ENCODE results near the gene HOMER2.

Gene HOMER2

DNA sequence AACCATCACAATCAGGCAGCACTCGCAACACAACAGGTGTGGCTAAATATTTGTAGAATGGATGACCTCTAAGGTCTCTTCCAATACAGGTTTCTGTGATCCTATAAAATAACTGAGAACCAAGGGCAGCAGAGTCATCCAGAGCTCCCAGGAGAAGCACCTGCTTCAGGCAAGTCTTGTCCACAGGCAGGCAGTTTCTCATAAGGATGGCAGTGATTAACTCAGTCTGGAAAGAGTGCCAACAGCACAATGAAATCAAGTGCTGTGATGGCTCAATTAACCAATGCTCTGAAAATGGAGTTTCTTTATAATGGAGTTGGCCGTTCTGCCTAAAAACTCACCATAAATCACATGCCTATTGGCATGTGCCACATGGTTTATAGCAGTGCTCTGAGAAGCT is 70.8 kb downstream of the HOMER2 start:
- TF ChIP-seq, protein P1, sequence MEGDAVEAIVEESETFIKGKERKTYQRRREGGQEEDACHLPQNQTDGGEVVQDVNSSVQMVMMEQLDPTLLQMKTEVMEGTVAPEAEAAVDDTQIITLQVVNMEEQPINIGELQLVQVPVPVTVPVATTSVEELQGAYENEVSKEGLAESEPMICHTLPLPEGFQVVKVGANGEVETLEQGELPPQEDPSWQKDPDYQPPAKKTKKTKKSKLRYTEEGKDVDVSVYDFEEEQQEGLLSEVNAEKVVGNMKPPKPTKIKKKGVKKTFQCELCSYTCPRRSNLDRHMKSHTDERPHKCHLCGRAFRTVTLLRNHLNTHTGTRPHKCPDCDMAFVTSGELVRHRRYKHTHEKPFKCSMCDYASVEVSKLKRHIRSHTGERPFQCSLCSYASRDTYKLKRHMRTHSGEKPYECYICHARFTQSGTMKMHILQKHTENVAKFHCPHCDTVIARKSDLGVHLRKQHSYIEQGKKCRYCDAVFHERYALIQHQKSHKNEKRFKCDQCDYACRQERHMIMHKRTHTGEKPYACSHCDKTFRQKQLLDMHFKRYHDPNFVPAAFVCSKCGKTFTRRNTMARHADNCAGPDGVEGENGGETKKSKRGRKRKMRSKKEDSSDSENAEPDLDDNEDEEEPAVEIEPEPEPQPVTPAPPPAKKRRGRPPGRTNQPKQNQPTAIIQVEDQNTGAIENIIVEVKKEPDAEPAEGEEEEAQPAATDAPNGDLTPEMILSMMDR (IDR thresholded peaks at IDR 0.05; ENCODE audit: insufficient read depth, low read length, poor library complexity, severe bottlenecking): no peak
- H3K36me3 ChIP-seq (ENCODE audit: control insufficient read depth, insufficient read depth, low read length): no peaks in the 10 kb centered on the region
- no peaks in the 10 kb centered on the region for H3K27me3 ChIP-seq (replicated peaks; ENCODE audit: control insufficient read depth, insufficient read depth, low read length)
- no peak for DNase-seq (ENCODE audit: extremely low read depth, insufficient read length)
- H3K4me3 ChIP-seq (replicated peaks; ENCODE audit: low read depth, low read length): no peak overlapping the region

DNA sequence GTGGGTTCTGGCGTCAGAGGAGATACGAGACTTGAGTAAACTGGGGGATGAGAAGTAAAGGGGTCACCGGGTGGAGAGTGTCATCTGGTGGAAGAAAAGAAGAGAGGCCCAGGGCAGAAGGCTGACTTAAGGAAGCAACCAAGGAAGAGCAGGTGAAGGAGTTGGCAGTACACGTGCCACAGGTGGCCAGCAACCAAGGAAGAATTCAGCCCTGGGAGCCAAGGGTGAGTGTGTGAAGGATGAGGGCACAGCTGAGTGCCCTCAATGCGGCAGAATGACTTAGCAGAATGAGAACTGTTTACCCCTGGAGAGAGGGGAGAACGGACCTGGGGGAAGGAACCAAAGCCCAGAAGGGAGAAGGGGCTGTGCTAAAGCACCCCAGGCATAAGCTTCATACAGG is 71.8 kb downstream of the HOMER2 start:
- Histone ChIP-seq H3K4me3 (replicated peaks; ENCODE audit: low read depth, low read length) (no peak overlapping the region), H3K36me3 (ENCODE audit: control insufficient read depth, insufficient read depth, low read length) (no peaks in the 10 kb centered on the region), H3K27me3 (replicated peaks; ENCODE audit: control insufficient read depth, insufficient read depth, low read length) (no peaks in the 10 kb centered on the region)
- TF ChIP-seq, protein P1 (IDR thresholded peaks at IDR 0.05; ENCODE audit: insufficient read depth, low read length, poor library complexity, severe bottlenecking): no peak
- no peak for DNase-seq (ENCODE audit: extremely low read depth, insufficient read length)

DNA sequence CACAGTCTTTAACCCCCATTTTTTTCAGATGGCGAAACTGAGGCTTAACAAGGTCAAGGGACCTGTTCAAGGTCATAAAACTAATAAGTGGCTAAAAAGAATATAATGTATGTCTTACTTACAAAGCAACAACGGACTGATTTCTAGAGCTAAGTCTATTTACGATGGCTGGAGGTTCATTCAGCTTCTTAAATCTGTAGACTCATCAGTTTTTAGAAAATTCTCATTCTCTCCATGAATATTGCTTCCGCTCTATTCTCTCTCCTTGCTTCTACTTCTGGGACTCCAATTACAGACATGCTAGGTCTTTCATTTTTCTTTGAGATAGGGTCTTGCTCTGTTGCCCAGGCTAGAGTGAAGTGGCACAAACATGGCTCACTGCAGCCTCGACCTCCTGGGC is 74.2 kb downstream of the HOMER2 start:
- TF ChIP-seq, protein P1 (IDR thresholded peaks at IDR 0.05; ENCODE audit: insufficient read depth, low read length, poor library complexity, severe bottlenecking): no peak
- H3K27me3 ChIP-seq (replicated peaks; ENCODE audit: control insufficient read depth, insufficient read depth, low read length): no peaks in the 10 kb centered on the region
- DNase-seq (ENCODE audit: extremely low read depth, insufficient read length): no peak
- no peaks in the 10 kb centered on the region for H3K36me3 ChIP-seq (ENCODE audit: control insufficient read depth, insufficient read depth, low read length)
- H3K4me3 ChIP-seq (replicated peaks; ENCODE audit: low read depth, low read length): no peak overlapping the region

DNA sequence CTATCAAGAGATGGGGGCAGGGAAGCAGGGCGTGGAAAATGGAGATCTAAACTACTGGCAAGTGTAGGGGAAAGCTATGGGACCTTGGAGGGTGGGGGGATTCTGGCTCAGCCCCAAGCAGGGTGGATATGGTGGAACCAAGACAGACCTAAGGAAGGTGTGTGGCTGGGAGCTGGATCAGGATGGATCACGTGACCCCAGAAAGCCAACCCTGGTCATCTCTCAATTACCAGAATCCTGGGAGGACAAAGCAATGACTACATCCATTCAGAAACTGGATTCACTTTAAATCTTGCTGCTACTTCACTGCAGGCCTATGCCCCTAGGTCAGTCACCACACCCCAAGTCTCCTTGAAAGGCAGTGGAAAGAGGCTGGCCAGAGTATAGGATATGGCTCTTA is 74.7 kb downstream of the HOMER2 start:
- TF ChIP-seq, protein P1 (IDR thresholded peaks at IDR 0.05; ENCODE audit: insufficient read depth, low read length, poor library complexity, severe bottlenecking): no peak
- no peak for DNase-seq (ENCODE audit: extremely low read depth, insufficient read length)
- H3K27me3 ChIP-seq (replicated peaks; ENCODE audit: control insufficient read depth, insufficient read depth, low read length): no peaks in the 10 kb centered on the region
- H3K4me3 ChIP-seq (replicated peaks; ENCODE audit: low read depth, low read length): no peak overlapping the region
- no peaks in the 10 kb centered on the region for H3K36me3 ChIP-seq (ENCODE audit: control insufficient read depth, insufficient read depth, low read length)

DNA sequence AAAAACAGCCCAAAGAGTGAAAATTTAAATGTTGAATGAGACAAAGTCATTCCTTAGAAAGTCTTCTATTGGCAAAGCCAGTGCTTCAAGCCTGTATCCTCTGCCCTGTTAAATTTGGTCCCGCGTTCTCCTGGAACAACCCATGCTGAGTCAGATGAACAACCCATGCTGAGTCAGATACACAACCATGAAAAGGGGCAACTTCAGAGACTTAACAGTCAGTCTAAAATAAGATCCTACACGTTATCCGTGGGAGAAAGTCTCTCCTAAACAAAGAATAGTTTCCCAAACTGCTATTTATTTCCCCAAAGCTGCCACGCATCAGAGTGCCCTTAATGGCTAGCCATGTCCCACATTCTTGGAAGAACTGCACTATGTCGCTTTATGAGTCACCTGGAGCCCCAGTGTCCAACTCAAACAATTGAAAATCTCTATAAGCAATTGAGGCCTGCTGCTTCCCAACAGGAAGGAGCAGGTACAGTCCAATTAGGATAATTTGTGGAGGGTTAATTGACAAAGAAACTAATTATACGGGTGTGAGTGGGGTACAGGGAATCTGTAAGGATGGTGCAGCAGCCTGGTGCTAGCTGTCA is 77.0 kb downstream of the HOMER2 start:
- TF ChIP-seq, protein P1 (IDR thresholded peaks at IDR 0.05; ENCODE audit: insufficient read depth, low read length, poor library complexity, severe bottlenecking): no peak
- DNase-seq (ENCODE audit: extremely low read depth, insufficient read length): no peak
- H3K4me3 ChIP-seq (replicated peaks; ENCODE audit: low read depth, low read length): no peak overlapping the region
- no peaks in the 10 kb centered on the region for H3K27me3 ChIP-seq (replicated peaks; ENCODE audit: control insufficient read depth, insufficient read depth, low read length)
- no peaks in the 10 kb centered on the region for H3K36me3 ChIP-seq (ENCODE audit: control insufficient read depth, insufficient read depth, low read length)

DNA sequence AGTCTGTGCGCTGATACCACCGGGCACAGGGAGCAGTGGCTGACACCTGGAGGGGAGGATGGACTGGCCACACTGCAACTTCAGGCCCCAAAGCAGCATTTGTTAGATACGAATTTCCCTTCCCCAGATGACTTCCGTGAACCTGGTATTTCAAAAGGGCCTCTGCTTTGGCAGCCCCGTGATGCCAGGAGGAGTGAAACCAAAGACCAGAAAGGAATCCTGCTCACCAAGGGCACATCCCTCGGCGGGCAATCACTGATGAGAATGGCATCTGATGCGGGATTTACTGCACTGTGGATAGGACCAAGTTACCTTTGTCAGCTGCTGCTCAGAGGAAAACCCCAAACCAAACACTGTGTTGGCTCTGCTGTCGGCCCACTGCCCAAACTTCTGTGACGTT is 77.6 kb downstream of the HOMER2 start:
- DNase-seq (ENCODE audit: extremely low read depth, insufficient read length): no peak
- TF ChIP-seq, protein P1 (IDR thresholded peaks at IDR 0.05; ENCODE audit: insufficient read depth, low read length, poor library complexity, severe bottlenecking): no peak
- Histone ChIP-seq H3K27me3 (replicated peaks; ENCODE audit: control insufficient read depth, insufficient read depth, low read length) (no peaks in the 10 kb centered on the region), H3K4me3 (replicated peaks; ENCODE audit: low read depth, low read length) (no peak overlapping the region), H3K36me3 (ENCODE audit: control insufficient read depth, insufficient read depth, low read length) (no peaks in the 10 kb centered on the region)
